ENCODE results near the gene NPHP4. TPM values are rescaled to one million over a fixed set of nuclear protein-coding genes. Genes with fewer than 3 reads are reported as not detected.

The NPHP4 gene
- total RNA-seq, 1 experiment from 2014 or later: 3.9 TPM

DNA sequence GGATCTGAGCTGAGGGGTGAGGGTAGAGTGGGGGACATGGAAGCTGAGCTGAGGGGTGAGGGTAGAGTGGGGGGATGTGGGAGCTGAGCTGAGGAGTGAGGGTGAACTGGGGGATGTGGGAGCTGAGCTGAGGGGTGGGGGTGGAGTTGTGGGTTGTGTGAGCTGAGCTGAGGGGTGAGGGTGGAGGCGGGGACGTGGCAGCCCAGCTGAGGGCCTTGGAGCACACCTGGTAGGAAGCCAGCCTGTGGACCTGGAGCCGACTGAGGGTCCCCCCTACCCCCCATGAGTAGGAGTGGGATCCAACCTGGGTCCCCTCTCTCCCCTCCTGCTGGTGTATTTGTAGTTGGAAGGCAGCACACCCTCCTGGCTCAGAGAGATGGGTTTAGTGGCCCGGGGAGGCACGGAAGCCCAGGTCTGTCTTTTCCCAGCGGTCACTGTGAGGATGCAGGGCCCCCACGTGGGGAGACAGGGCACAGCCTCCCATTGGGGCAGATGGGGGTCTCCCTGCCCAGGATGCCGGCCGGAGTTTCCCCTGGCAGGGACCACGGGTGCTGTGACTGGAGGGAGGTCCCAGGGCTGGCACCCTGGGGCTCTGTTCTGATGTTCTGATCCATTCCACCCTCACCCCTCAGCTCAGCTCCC lies 13.2 kb upstream of the NPHP4 start:
- no peaks in the 10 kb centered on the region for H3K4me1 ChIP-seq (ENCODE audit: low read length)
- no peak for DNase-seq
- no peaks in the 10 kb centered on the region for H3K79me2 ChIP-seq (ENCODE audit: low read length)
- no peaks in the 10 kb centered on the region for H3K9me3 ChIP-seq (ENCODE audit: low read length)
- H3K4me3 ChIP-seq (ENCODE audit: low read length): no peak overlapping the region
- no peak overlapping the region for H3K4me2 ChIP-seq (ENCODE audit: low read depth, low read length, poor library complexity, severe bottlenecking)
- H2AFZ ChIP-seq (ENCODE audit: low read length): no peak overlapping the region
- H4K20me1 ChIP-seq (ENCODE audit: insufficient read depth, low read depth, low read length): peaks cover 27% of the 10 kb centered on the region; the same call in 1 of the 2 replicates
- H3K27ac ChIP-seq (ENCODE audit: low read length): no peak overlapping the region
- no peaks in the 10 kb centered on the region for H3K27me3 ChIP-seq (ENCODE audit: low read length)
- H3K9me2 ChIP-seq (replicated peaks; ENCODE audit: insufficient read depth, low read length): no peaks in the 10 kb centered on the region
- no peaks in the 10 kb centered on the region for H3K36me3 ChIP-seq (ENCODE audit: insufficient read depth, low read length)
- no peak overlapping the region for H3K9ac ChIP-seq (ENCODE audit: low read length)

DNA sequence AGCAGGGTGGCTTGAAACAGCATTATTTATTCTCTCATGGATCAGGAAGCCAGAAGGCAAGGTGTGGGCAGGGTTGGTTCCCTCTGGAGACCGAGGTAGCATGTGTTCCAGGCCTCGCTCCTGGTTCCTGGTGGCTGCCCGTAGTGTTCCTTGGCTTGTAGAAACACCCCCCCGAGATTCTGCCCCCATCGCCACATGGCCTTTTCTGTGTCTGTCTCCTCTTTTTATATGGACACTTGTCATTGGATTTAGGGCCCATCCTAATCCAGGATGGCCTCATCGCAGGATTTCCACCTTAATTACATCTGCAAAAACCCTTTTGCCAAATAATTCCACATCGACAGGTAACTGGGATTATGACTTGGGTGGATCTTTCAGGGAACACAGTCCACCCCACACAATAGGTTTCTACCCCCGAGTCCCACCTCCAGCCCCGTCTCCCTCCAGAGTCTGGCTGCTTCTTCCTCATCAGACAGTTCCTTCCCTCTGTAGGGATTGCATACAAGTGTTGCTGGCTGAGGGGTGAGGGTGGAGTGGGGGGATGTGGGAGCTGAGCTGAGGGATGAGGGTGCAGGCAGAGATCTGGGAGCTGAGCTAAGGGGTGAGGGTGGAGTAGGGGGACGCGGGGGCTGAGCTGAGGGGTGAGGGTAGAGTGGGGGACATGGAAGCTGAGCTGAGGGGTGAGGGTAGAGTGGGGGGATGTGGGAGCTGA lies 12.3 kb upstream of the NPHP4 start:
- H4K20me1 ChIP-seq (ENCODE audit: insufficient read depth, low read depth, low read length): peaks cover 33% of the 10 kb centered on the region; the same call in 1 of the 2 replicates
- H2AFZ ChIP-seq (ENCODE audit: low read length): no peak overlapping the region
- no peaks in the 10 kb centered on the region for H3K4me1 ChIP-seq (ENCODE audit: low read length)
- no peaks in the 10 kb centered on the region for H3K79me2 ChIP-seq (ENCODE audit: low read length)
- no peak overlapping the region for H3K4me2 ChIP-seq (ENCODE audit: low read depth, low read length, poor library complexity, severe bottlenecking)
- H3K9me2 ChIP-seq (replicated peaks; ENCODE audit: insufficient read depth, low read length): no peaks in the 10 kb centered on the region
- H3K27ac ChIP-seq (ENCODE audit: low read length): no peak overlapping the region
- H3K36me3 ChIP-seq (ENCODE audit: insufficient read depth, low read length): no peaks in the 10 kb centered on the region
- H3K4me3 ChIP-seq (ENCODE audit: low read length): no peak overlapping the region
- H3K9ac ChIP-seq (ENCODE audit: low read length): no peak overlapping the region
- no peak for DNase-seq
- no peaks in the 10 kb centered on the region for H3K9me3 ChIP-seq (ENCODE audit: low read length)
- H3K27me3 ChIP-seq (ENCODE audit: low read length): no peaks in the 10 kb centered on the region

DNA sequence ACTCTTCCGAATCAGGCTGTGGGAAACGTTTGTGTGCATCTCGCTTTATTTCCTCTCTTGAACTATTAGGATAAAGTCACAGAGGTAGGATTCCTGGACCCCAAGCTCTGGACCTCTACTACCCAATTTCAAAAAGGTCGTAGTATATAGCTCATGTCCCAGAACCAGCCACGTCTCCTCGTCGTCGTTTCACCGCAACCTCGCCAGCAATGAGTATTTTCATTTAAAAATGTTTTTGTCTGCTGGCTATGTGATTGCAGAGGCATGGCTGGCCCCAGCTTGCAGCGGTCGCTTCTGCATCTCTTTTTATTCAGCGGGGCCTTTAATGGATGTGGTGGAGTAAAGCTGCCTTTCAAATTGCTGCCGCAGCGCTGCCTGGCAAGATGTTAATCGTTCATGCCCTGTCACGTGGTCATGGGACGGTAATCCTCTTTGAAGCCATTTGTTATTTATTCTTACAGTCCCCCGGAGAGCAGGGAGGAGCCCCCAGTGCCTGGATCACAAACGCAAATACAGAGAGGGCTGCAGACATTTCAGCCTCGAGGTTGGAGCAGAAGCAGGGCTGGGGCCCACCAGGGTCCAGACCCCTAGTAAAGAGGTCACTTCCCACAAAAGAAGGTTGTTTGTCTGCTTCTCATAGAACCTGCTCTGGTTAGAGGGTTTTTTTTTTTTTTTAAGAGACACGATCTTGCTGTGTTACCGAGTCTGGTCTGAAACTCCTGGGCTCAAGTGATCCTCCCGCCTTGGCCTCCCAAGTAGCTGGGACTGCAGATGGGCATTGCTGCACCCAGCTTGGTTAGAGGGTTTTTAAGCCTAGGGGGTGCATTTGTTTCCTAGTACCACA lies 11.6 kb upstream of the NPHP4 start:
- no peaks in the 10 kb centered on the region for H3K9me2 ChIP-seq (replicated peaks; ENCODE audit: insufficient read depth, low read length)
- no peaks in the 10 kb centered on the region for H3K36me3 ChIP-seq (ENCODE audit: insufficient read depth, low read length)
- H3K4me1 ChIP-seq (ENCODE audit: low read length): no peaks in the 10 kb centered on the region
- H3K9me3 ChIP-seq (ENCODE audit: low read length): no peaks in the 10 kb centered on the region
- H3K4me2 ChIP-seq (ENCODE audit: low read depth, low read length, poor library complexity, severe bottlenecking): no peak overlapping the region
- H3K79me2 ChIP-seq (ENCODE audit: low read length): no peaks in the 10 kb centered on the region
- no peak overlapping the region for H3K4me3 ChIP-seq (ENCODE audit: low read length)
- DNase-seq: no peak
- H3K9ac ChIP-seq (ENCODE audit: low read length): no peak overlapping the region
- H3K27me3 ChIP-seq (ENCODE audit: low read length): no peaks in the 10 kb centered on the region
- peaks cover 31% of the 10 kb centered on the region; the same call in 1 of the 2 replicates for H4K20me1 ChIP-seq (ENCODE audit: insufficient read depth, low read depth, low read length)
- H2AFZ ChIP-seq (ENCODE audit: low read length): no peak overlapping the region
- H3K27ac ChIP-seq (ENCODE audit: low read length): no peak overlapping the region

DNA sequence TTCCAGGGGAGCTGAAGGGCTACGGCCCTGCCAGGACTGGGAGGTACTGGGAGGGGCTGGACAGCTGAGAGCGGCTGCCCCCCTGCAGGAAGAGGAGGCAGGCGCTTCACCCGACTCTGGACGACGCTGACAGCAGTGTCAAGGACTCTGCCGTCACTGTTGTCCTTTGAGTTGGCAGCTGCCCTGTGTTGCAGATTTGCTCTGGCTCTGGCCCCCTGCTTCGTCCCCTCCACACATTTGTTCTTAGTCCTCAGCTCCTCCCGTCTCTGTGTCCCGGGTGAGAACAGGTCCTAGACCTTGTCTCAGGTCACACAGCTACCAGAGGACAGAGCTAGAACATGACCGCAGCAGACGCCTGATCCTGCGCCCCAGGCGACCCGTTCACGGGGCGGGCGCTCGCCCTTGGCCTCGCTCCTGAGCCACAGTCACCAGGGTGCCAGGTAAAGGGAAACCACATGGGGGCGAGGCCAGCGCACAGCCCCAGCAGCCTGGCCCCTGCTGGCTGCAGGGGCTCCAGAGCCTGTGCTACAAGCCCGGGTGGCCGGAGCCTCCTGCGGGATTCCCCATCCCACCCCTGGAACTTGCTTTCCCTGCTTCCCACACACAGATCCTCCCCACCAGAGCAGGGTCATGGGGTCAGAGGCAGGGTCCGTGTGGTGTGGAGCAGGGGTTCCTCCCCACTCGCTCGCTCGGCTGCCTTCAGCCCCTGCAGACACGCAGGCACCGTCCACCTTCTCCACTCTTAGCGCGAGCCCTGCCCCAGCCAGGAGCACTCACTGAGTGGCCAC lies 10.7 kb upstream of the NPHP4 start:
- H3K4me1 ChIP-seq (ENCODE audit: low read length): no peaks in the 10 kb centered on the region
- no peaks in the 10 kb centered on the region for H3K79me2 ChIP-seq (ENCODE audit: low read length)
- no peaks in the 10 kb centered on the region for H3K9me2 ChIP-seq (replicated peaks; ENCODE audit: insufficient read depth, low read length)
- H3K4me2 ChIP-seq (ENCODE audit: low read depth, low read length, poor library complexity, severe bottlenecking): no peak overlapping the region
- no peak overlapping the region for H2AFZ ChIP-seq (ENCODE audit: low read length)
- H3K9ac ChIP-seq (ENCODE audit: low read length): no peak overlapping the region
- peaks cover 35% of the 10 kb centered on the region; the same call in 1 of the 2 replicates for H4K20me1 ChIP-seq (ENCODE audit: insufficient read depth, low read depth, low read length)
- H3K4me3 ChIP-seq (ENCODE audit: low read length): no peak overlapping the region
- no peak overlapping the region for H3K27ac ChIP-seq (ENCODE audit: low read length)
- H3K9me3 ChIP-seq (ENCODE audit: low read length): no peaks in the 10 kb centered on the region
- DNase-seq: no peak
- H3K27me3 ChIP-seq (ENCODE audit: low read length): no peaks in the 10 kb centered on the region
- no peaks in the 10 kb centered on the region for H3K36me3 ChIP-seq (ENCODE audit: insufficient read depth, low read length)

DNA sequence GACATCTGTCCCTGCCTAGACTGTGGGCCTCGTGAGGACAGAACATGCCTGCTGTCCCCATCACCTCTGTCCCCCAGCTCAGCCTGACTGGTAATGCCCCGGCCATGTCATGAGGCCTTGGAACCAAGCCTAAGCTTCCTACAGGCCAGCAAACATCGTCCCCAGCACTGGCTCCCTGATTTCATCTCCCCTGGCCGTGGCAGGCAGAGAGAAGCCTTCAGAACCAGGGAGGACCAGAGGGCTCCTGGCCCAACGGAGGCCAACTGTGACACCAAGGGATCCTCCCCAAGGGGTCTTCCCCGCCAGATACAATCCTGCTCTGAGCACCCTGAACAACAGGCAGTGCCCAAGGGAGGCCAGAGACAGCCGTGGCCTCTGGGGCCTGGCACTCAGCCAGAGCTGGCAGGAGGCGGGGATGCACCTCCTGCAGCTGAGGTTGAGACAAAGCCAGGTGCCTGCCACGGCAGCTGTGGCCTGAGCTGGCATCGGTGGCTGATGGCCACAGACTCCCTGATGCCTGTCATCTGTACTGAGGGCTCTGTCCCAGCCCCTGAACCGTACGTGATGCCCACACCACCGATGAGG lies 9.9 kb upstream of the NPHP4 start:
- no peak overlapping the region for H3K9ac ChIP-seq (ENCODE audit: low read length)
- H4K20me1 ChIP-seq (ENCODE audit: insufficient read depth, low read depth, low read length): peaks cover 33% of the 10 kb centered on the region; the same call in 1 of the 2 replicates

DNA sequence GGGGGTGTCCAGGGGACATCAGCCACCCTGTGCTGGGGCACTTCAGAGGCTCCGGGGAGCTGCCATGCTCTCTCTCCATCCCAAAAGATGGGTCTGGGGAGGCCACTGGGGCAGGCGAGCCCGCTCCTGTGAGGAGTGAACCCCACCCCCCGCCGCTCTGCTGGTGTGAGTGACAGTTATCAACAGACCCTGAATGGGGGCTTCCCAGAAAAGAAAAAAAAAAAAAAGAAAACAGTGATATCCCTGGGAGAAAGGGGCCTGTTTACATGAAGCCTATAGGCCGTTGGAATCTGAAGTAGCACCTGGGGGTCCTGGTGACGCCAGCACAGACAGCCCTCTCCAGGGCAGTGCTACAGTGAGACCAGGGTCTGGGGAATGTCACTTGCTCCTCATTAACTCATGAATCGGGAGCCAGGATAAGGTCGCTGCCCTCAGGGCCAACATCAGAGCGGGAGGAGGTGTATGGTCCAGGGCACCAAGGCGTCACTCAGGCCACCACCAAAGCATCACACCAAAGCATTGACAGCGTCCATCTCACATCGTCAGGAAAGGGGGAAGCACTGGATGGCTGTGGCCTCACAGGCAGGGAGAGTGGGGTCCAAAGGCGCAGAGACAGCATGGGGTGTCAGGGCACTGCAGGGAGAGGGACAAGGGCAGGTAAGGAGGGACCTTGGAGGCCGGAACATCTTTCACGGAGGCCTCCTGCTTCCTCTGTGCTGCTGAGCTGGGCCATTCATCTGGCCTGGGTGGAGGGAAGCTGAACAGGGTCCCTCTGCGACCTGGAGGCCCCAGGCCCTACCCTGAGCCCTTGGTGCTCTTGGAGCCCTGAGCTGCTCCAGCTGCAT lies 8.4 kb upstream of the NPHP4 start:
- no peak overlapping the region for H2AFZ ChIP-seq (ENCODE audit: low read length)
- no peaks in the 10 kb centered on the region for H3K36me3 ChIP-seq (ENCODE audit: insufficient read depth, low read length)
- H3K9me2 ChIP-seq (replicated peaks; ENCODE audit: insufficient read depth, low read length): no peaks in the 10 kb centered on the region
- H3K9ac ChIP-seq (ENCODE audit: low read length): no peak overlapping the region
- H3K79me2 ChIP-seq (ENCODE audit: low read length): no peaks in the 10 kb centered on the region
- H3K4me3 ChIP-seq (ENCODE audit: low read length): no peak overlapping the region
- H3K27me3 ChIP-seq (ENCODE audit: low read length): no peaks in the 10 kb centered on the region
- no peaks in the 10 kb centered on the region for H3K4me1 ChIP-seq (ENCODE audit: low read length)
- H3K4me2 ChIP-seq (ENCODE audit: low read depth, low read length, poor library complexity, severe bottlenecking): no peak overlapping the region
- H3K27ac ChIP-seq (ENCODE audit: low read length): no peak overlapping the region
- DNase-seq: no peak
- H4K20me1 ChIP-seq (ENCODE audit: insufficient read depth, low read depth, low read length): peaks cover 38% of the 10 kb centered on the region; the same call in 1 of the 2 replicates
- H3K9me3 ChIP-seq (ENCODE audit: low read length): no peaks in the 10 kb centered on the region

More for the DNA sequence above, 9.9 kb upstream of the NPHP4 start:
- H3K4me3 ChIP-seq (ENCODE audit: low read length): no peak overlapping the region
- H3K27me3 ChIP-seq (ENCODE audit: low read length): no peaks in the 10 kb centered on the region
- H3K4me1 ChIP-seq (ENCODE audit: low read length): no peaks in the 10 kb centered on the region
- no peaks in the 10 kb centered on the region for H3K9me2 ChIP-seq (replicated peaks; ENCODE audit: insufficient read depth, low read length)
- no peaks in the 10 kb centered on the region for H3K9me3 ChIP-seq (ENCODE audit: low read length)
- H2AFZ ChIP-seq (ENCODE audit: low read length): no peak overlapping the region
- no peak overlapping the region for H3K4me2 ChIP-seq (ENCODE audit: low read depth, low read length, poor library complexity, severe bottlenecking)
- no peaks in the 10 kb centered on the region for H3K36me3 ChIP-seq (ENCODE audit: insufficient read depth, low read length)
- no peak overlapping the region for H3K27ac ChIP-seq (ENCODE audit: low read length)
- no peak for DNase-seq
- no peaks in the 10 kb centered on the region for H3K79me2 ChIP-seq (ENCODE audit: low read length)

All from Karpas-422 (cell line).